GM21390 (cell line): ENCODE measurements around the gene VTI1A.

ENCODE experiments used
- ATAC-seq: cut with Tn5 transposase; IDR thresholded peaks from one replicate; pipeline ENCODE4 v1.9.1; 2021; ENCODE audit not compliant: unreplicated experiment

Gene VTI1A

DNA sequence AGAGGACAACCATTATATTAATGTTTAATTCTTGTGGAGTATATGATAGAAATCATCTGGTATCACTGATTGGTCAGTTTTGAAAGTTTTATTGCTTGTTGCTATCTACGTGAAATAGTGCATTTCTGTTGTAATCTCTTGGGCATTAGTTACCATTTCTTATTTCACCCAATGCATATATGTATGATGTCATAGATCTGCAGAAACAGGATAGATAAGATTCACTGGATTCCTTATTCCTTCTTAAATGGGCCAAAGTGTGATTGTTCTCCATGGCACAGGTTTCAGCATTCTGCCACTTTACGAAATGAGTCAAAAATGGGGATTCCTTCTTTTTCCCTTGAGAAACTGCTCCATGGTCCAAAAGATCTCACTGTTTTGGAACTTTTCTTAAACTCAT, 56.6 kb downstream of the VTI1A start:
- ATAC-seq, result no peak

GRCh38 chr10:112507046-112507445, 60.0 kb downstream of the VTI1A start:
- ATAC-seq, result no peak

DNA sequence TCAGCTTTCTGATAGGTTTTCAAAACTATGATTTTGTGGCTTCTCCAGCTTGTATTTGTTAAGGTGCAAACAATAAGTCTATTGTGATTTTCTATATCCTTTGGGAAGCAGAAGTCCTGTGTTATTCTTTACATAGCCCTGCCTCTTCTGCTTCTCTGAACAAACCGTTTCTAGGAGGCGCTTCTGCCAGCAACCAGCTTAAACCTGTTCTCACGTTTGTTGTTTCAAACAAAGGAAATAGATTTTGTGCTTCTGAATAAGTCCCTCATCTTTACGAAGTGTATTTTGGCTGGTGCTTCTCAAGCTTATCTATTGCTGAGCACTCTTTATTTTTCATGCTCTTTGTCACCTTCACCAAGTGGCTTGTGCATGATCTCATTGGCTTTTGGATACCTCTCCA, 61.0 kb downstream of the VTI1A start:
- no peak for ATAC-seq

- no peak for ATAC-seq
Measured at GRCh38 chr10:112509558-112510291, 62.7 kb downstream of the VTI1A start.

GRCh38 chr10:112510384-112510783, 63.4 kb downstream of the VTI1A start:
- ATAC-seq, result no peak

- no peak for ATAC-seq
Measured at GRCh38 chr10:112512294-112512693, 65.3 kb downstream of the VTI1A start.

- ATAC-seq, result no peak
Measured at GRCh38 chr10:112515126-112515525, 68.1 kb downstream of the VTI1A start.

DNA sequence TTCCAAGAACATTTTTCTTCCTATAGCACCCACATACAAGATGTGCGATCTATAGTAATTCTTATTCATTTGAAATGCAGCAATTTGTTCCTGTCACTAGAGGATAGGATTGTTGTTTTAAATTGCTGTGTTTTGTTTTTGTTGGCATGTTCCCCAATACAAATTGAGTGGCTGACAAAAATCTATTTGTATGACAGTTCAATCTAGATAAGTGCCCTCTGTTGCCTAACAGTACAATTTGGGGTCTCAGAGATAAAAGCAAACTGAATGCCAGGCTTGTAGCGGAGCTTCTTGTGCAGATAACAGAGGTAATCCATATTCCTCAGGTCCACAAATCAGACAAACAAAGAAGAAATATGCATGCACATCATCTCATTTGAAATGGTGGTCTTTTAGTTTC, 68.8 kb downstream of the VTI1A start:
- no peak for ATAC-seq

DNA sequence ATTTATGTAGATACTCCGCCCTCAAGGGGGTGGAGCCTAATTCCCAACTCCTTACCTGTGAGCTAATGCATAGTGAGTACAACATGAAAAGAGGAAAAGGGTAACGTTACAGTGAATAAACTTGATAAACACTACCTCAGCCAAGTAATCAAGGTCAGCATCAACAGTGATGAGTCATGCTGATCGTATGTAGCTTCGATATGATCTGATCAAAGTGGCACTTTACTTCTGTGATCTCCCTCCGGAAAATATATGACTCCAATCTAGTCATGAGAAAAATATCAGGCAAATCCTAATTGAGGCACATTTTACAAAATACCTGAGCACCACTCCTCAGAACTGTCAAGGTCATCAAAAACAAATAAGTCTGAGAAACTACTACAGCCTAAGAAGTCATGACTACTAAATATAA, 70.4 kb downstream of the VTI1A start:
- no peak for ATAC-seq

GRCh38 chr10:112519133-112519761, 72.2 kb downstream of the VTI1A start:
- peak; percentile 78 for ATAC-seq

DNA sequence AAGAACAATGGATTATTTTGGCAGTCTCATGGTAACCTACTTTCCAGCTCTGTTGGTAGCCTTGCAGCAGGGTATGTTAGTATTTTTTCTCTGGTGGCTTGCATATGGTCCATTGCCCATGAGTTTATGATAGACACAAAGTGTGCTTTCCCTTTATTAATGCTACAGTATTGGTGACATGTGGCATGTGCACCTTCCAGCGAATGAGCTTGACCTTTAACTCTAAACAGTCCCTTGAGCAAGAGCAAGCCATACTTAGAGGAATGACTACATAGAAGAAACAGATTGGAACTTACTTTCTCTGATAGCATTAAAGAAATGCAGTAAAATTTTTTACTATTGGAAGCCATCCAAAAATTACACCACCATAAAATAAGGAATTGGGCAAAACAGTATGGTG, 73.9 kb downstream of the VTI1A start:
- no peak for ATAC-seq

DNA sequence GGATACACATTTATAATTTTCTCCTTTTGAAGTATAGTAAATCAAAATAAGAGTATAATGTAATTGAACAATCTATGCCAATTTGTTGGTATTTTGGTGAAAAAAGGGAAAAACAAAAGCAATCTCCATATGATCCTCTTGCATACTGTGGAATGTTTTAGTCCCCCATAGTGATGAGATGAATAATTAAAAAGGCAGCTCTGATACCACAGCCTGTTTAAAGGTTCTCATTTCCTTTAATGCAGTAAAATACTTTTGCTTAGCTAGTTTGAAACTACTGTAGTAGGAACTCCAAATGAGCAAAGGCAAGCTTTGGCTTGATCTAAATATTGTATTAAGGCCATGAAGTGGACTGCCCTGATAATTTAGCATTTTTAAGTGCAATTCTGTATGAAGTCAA, 77.6 kb downstream of the VTI1A start:
- no peak for ATAC-seq

GRCh38 chr10:112525200-112525599, 78.2 kb downstream of the VTI1A start:
- ATAC-seq, result no peak

- peak; percentile 94 for ATAC-seq
Measured at GRCh38 chr10:112526139-112526538, 79.1 kb downstream of the VTI1A start.

- no peak for ATAC-seq
Measured at GRCh38 chr10:112526906-112527305, 79.9 kb downstream of the VTI1A start.

DNA sequence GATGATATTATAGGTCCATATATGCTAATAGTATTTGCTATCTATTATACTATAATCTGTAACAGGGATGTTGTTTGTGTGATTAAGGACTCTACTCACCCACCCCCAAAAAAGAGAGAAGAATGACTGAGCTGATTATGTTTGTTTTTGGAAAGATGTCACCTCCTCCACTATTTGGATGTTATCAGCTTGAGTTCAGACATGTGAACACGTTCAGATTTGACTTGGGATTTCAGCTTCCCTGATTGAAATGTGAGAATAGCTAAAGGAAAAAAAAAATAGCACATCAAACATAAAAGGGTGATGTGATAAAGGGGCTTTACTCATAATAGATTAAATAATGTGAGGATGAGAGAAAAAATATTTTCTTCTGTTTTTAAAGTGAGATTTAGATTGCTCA, 81.2 kb downstream of the VTI1A start:
- no peak for ATAC-seq

DNA sequence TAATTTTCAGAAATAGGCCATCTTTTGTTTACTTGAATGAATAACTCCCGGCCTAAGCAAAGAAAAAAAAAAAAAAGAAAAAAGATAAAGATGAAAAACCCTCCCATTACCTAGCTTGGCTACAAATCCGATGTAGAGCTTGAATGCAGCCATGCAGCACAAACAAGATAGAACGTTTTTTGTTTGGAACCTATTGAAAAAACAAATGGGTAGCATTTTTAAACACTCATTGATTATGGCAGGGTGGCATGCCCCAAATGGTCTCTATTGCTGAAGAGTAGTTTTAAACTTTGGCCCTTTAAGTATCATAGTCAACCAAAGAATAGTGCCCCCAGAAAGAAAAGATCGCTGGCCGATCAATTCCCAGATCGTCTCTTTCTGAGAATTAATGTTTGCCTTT, 84.4 kb downstream of the VTI1A start:
- no peak for ATAC-seq

DNA sequence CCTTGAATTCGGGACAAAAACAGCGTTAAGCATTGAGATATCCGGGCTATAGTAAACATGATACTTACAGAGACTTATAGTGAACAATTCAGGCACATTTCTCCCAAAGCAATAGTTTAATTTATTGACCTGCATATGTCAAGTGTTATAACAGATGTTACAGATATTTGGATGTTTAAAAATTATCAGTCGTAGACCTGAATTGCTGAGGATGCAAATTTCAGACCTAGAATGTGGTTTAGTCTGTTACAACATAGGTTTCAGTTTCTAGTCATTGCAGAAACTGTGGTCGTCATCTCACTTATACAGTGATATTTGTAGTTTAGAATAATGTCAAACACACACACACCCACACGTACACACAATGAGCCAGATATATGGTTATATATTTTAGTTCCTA, 85.2 kb downstream of the VTI1A start:
- peak; percentile 98 for ATAC-seq

- no peak for ATAC-seq
Measured at GRCh38 chr10:112532956-112533355, 85.9 kb downstream of the VTI1A start.

GRCh38 chr10:112533916-112534315, 86.9 kb downstream of the VTI1A start:
- no peak for ATAC-seq

DNA sequence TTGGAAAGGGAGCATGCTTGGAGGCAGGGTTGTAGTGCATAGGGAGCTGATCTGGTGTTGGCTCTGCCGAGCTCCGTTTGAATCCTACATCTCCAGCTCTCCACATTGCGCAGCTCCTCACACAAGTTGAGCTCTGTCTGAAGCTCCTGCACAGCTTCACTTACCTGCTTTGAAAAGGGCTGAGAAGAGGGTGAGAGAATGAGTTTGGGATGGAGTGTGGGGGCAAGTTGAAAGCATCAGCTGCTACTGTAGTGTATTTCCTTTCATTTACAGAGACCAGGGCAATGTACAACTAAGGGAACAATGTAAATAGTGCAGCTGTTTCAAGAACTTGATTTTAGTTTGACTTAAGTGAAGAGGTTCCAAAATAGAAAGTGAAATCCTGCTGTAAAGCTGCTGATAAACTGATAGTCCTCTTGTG, 88.5 kb downstream of the VTI1A start:
- peak; percentile 50 for ATAC-seq

DNA sequence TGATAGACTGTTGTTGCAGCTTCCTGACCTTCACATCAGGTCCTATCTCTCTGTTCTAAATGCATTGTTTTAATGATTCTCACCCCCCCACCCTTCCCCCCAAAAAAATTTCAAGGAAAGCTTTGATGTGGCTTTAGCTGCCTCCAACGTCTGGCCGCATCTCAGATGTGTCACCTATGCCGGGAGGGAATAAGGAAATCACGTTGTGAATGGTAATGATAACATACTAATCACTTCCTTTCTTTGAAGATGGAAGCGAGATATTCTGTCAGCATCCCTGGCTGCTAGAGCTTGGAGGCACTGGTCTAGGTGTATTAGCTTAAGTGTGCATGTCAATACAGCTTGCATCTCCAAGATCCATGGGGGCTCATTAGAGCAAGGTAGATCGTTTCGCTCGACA, 89.6 kb downstream of the VTI1A start:
- no peak for ATAC-seq

- ATAC-seq, result no peak
Measured at GRCh38 chr10:112538168-112538567, 91.2 kb downstream of the VTI1A start.
